HG02588 (cell line): ENCODE measurements around the gene MUC5AC.
"Not testable (repeated sequence)": the region's sequence is repeated elsewhere in the genome, so short reads cannot be mapped to it uniquely, and the experiment has no call there.

Experiments
- ATAC-seq: cut with Tn5 transposase; IDR thresholded peaks from one replicate; pipeline ENCODE4 v1.9.1; 2021; ENCODE audit warnings: mild to moderate bottlenecking, moderate library complexity; ENCODE audit not compliant: unreplicated experiment

Gene MUC5AC

DNA sequence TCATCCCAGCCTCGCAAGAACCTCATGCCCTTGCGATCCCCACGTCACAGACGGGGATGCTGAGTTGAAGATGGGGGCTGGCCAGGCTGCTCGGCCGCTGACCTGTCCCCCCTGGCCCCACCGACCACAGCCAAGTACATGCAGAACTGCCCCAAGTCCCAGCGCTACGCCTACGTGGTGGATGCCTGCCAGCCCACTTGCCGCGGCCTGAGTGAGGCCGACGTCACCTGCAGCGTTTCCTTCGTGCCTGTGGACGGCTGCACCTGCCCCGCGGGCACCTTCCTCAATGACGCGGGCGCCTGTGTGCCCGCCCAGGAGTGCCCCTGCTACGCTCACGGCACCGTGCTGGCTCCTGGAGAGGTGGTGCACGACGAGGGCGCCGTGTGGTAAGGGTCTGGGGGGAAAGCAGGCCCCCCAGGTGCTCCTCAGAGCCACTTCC is 75.1 kb downstream of the MUC5AC start:
- no peak for ATAC-seq

DNA sequence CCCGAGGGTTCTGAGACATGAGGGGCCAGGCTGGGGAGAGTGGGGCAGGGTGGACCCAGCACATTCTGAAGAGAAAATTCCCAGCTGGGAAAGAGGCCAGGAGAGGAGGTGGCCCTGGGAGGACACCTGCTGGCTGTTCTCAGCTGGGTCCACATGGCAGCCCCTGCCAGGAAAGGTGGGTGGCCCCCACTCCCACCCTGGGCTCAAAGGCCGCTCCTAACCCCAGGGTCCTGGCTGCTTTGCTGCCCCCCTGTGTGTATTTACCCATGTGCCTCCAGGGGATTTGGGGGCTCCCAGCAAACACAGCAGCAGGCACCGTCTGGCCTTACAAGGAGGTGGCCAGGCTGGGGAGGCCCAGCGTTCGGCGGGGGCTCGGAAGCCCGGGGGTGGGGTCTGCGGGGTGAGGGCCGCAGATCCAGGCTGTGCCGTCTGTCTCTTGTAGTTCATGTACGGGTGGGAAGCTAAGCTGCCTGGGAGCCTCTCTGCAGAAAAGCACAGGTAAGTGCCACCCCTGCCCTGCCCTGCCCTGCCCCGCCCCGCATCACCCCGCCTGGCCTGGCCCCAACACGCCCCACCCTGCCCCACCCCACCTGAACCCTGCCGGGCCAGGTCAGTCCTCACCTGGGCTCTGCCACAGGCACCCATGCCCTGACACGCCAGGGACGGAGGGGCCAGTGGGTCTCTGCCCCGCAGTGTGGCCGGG is 75.7 kb downstream of the MUC5AC start:
- no peak for ATAC-seq

DNA sequence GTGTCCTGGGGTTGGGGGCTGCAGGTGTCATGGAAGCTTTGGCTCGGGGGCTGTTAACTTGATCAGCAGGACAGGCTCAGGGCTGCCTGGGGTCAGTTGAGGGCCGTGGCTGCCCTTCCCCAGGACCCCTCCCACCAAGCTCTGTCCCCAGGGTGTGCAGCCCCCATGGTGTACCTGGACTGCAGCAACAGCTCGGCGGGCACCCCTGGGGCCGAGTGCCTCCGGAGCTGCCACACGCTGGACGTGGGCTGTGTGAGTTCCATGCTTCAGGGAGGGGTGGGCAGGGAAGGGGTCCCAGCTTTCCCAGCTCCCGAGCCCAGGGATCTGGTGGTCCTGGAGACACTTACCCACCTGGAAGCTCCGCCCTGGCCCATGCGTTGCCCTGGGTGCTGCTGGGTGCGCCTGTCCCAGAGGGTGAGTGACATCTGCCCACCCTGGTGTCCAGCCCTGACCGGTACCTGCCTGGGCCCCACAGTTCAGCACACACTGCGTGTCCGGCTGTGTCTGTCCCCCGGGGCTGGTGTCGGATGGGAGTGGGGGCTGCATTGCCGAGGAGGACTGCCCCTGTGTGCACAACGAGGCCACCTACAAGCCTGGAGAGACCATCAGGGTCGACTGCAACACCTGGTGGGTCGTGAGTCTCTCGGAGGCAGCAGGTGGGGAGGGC is 76.4 kb downstream of the MUC5AC start:
- ATAC-seq: no peak

DNA sequence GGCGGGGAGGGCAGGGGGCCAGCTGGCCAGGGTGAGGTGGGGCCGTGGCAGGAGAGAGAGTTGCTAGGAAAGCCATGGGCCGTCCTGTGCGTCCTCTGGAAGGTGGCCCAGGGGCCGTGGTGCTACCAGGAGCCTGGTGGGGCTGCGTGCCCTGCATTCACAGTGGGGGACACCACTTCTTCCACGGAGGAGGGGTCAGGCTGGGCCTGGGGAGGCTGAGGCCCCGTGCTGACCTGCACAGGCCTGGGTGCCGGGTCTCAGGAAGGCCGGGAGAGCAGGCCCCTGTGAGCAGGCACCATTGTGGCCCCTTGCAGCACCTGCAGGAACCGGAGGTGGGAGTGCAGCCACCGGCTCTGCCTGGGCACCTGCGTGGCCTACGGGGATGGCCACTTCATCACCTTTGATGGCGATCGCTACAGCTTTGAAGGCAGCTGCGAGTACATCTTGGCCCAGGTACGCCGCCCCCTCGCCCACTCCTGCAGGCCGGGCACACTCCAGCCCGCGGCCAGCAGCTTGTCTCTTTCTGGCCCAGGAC is 77.1 kb downstream of the MUC5AC start:
- no peak for ATAC-seq

DNA sequence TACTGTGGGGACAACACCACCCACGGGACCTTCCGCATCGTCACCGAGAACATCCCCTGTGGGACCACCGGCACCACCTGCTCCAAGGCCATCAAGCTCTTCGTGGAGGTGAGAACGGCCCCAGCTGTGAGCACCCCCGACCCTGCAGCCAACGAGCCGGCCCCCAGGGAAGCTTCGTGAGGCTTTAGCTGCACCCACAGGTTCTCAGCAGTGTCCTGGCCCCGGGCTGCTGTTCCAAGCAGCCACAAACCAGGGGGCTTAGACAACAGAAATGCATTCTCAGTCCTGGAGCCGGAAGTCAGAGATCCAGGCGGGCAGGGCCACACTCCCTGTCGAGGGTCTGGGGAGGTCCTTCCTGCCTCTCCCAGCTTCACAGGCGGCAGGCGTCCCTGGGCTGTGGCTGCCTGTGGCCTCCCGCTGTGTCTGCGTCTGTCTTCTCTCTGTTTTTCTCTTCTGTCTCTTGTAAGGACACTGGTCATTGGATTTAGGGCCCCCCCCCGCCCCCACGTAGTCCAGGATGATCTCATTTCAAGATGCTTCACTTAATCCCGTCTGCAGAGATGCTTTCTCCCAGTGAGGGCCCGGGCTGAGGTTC is 77.7 kb downstream of the MUC5AC start:
- no peak for ATAC-seq

DNA sequence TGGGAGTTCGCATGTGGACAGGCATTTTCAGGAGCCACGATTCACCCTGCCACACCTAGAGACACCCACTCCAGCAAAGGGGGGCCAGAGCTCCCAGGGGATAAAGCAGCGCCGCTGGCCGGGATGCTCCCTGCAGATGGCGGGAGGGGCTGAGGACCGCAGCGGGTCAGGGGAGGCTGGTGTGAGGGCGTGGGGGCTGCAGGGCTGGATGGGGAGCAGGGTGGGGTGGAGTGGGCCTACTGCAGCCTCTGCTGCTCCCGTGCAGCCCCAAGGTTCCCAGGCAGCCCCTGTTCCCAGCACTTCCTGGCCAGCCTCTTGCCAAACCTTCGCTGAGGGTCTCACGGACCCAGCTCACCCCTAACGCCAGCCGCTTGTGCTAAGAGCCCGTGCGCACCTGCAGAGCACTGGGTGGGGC is 78.2 kb downstream of the MUC5AC start:
- no peak for ATAC-seq

DNA sequence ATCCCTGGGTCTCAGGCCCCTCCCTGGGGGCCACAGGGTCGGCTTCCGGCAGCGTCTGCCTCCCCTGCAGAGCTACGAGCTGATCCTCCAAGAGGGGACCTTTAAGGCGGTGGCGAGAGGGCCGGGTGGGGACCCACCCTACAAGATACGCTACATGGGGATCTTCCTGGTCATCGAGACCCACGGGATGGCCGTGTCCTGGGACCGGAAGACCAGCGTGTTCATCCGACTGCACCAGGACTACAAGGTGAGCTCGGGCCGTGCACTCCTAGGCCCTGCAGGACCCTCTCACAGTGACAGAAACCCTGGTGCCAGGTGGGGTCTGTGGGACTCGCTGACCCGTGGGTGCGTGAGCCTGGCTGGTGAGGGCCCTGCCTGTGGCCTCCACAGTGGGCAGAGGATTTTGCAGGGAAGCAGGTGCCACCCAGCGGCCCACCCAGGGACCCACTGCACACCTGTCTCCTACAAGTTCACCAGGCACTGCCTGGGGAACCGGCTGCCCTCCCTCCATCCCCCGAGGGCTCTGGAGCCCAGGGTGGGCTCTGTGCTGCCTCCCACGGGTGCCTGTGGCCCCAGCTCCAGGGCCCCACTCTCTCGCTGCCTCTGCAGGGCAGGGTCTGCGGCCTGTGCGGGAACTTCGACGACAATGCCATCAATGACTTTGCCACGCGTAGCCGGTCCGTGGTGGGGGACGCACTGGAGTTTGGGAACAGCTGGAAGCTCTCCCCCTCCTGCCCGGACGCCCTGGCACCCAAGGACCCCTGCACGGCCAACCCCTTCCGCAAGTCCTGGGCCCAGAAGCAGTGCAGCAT is 78.8 kb downstream of the MUC5AC start:
- ATAC-seq: no peak

DNA sequence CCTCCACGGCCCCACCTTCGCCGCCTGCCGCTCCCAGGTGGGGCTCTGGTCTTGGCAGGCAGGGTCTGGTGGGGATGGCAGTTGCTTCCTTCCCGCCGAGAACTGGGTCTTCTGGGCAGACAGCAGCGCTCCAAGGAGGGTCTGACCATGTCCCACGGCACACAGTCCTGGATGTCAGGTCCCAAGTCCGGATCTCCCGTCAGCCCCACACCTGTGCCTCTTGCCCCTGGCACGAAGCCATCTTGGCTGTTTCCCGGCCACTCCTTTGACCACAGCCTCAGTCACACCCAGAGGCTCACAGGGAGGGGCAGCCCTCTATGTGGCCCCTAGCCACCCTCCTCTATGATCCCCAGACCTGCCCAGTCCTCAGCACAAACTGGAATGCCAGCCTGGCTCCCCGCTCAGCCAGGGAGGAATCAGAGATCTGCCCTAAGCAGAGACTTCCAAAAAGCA is 79.4 kb downstream of the MUC5AC start:
- ATAC-seq: no peak

DNA sequence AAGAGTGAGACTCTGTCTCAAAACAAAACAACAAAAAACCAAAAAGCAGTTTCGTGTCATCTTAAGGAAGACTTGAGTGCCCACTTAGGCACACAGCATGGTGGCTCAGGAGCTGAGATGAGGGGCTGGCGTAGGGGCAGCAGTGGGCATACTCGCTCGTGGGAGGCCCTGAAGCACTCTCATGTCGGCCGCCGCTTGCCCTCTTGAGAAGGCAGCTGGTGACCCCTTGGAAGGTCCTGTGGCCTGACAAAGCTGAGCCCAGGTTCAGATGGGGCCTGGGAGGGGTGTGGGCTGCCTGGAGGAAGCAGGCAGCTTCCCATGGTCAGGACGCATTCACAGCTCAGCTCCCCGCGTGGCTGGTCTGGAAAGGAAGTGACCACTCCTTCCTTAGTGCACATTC is 80.1 kb downstream of the MUC5AC start:
- ATAC-seq: no peak

DNA sequence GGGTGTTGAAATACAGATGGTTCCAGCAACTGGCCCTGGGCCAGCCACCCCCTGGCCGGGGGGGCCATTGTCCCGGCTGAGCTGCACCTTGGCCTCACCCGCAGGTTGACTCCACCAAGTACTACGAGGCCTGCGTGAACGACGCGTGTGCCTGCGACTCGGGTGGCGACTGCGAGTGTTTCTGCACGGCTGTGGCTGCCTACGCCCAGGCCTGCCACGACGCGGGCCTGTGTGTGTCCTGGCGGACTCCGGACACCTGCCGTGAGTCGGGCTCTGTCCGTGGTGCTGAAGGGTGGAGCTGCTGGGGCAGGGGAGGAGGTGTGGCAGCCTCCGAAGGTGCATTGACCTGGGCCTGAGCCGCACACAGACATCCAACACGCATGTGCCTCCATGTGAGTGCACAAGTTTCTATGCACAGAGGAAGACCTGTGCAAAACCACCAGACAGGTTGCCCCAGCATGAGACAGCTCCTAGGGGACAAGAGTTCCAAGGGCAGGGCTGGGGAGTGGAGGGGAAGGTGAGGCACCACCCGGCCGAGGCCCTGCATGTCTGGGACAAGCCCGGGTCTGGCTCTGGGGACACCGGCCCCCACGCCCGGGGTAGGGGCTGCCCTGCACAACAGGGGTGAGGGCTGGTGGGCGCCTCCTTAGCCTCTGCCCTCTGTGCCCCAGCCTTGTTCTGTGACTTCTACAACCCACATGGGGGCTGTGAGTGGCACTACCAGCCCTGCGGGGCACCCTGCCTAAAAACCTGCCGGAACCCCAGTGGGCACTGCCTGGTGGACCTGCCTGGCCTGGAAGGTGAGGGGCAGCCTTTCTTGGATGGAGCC is 81.2 kb downstream of the MUC5AC start:
- ATAC-seq: no peak

DNA sequence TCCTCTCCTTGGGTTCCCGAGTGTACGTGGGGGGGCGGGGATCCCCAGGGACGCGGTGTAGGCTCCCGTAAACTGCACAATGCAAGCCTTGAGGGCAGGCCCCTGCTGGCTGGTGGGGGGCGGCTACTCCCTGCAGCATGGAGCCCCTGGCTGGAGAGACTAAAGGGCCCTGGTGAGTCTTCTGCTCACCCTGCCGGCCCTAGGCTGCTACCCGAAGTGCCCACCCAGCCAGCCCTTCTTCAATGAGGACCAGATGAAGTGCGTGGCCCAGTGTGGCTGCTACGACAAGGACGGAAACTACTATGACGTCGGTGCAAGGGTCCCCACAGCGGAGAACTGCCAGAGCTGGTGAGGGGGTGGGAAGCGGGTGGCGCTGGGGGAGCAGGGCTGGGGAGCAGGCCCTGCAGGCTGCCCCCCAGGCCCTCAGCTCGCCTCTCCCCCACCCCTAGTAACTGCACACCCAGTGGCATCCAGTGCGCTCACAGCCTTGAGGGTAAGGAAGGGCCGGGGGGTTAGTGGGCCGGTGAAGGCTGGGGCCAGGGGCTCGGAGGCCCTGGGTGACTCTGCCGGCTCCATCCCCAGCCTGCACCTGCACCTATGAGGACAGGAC is 81.9 kb downstream of the MUC5AC start:
- no peak for ATAC-seq

DNA sequence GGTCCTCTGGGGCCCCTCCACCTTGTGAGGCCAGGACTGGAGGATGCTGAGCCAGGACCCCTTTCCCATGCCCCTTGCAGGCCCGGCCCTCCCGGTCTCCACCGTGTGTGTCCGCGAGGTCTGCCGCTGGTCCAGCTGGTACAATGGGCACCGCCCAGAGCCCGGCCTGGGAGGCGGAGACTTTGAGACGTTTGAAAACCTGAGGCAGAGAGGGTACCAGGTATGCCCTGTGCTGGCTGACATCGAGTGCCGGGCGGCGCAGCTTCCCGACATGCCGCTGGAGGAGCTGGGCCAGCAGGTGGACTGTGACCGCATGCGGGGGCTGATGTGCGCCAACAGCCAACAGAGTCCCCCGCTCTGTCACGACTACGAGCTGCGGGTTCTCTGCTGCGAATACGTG is 83.0 kb downstream of the MUC5AC start:
- no peak for ATAC-seq

DNA sequence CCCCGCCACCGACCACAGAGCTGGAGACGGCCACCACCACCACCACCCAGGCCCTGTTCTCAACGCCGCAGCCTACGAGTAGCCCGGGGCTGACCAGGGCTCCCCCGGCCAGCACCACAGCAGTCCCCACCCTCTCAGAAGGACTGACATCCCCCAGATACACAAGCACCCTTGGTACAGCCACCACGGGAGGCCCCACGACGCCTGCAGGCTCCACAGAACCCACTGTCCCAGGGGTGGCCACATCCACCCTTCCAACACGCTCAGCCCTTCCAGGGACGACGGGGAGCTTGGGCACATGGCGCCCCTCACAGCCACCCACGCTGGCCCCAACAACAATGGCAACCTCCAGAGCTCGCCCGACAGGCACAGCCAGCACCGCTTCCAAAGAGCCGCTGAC is 84.0 kb downstream of the MUC5AC start:
- ATAC-seq: no peak

DNA sequence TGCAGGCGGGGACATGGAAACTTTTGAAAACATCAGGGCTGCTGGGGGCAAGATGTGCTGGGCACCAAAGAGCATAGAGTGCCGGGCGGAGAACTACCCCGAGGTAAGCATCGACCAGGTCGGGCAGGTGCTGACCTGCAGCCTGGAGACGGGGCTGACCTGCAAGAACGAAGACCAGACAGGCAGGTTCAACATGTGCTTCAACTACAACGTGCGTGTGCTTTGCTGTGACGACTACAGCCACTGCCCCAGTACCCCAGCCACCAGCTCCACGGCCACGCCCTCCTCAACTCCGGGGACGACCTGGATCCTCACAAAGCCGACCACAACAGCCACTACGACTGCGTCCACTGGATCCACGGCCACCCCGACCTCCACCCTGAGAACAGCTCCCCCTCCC is 84.5 kb downstream of the MUC5AC start:
- no peak for ATAC-seq

DNA sequence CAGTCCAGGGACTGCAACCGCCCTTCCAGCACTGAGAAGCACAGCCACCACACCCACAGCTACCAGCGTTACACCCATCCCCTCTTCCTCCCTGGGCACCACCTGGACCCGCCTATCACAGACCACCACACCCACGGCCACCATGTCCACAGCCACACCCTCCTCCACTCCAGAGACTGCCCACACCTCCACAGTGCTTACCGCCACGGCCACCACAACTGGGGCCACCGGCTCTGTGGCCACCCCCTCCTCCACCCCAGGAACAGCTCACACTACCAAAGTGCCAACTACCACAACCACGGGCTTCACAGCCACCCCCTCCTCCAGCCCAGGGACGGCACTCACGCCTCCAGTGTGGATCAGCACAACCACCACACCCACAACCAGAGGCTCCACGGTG is 85.0 kb downstream of the MUC5AC start:
- not testable (repeated sequence) for ATAC-seq

DNA sequence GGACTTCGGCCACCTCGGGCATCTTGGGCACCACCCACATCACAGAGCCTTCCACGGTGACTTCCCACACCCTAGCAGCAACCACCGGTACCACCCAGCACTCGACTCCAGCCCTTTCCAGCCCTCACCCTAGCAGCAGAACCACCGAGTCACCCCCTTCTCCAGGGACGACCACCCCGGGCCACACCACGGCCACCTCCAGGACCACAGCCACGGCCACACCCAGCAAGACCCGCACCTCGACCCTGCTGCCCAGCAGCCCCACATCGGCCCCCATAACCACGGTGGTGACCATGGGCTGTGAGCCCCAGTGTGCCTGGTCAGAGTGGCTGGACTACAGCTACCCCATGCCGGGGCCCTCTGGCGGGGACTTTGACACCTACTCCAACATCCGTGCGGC is 85.8 kb downstream of the MUC5AC start:
- not testable (repeated sequence) for ATAC-seq

DNA sequence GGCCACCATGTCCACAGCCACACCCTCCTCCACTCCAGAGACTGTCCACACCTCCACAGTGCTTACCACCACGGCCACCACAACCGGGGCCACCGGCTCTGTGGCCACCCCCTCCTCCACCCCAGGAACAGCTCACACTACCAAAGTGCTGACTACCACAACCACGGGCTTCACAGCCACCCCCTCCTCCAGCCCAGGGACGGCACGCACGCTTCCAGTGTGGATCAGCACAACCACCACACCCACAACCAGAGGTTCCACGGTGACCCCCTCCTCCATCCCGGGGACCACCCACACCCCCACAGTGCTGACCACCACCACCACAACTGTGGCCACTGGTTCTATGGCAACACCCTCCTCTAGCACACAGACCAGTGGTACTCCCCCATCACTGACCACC is 86.8 kb downstream of the MUC5AC start:
- ATAC-seq: not testable (repeated sequence)

DNA sequence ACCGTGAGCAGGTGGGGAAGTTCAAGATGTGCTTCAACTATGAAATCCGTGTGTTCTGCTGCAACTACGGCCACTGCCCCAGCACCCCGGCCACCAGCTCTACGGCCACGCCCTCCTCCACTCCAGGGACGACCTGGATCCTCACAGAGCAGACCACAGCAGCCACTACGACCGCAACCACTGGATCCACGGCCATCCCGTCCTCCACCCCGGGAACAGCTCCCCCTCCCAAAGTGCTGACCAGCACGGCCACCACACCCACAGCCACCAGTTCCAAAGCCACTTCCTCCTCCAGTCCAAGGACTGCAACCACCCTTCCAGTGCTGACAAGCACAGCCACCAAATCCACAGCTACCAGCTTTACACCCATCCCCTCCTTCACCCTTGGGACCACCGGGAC is 88.0 kb downstream of the MUC5AC start:
- ATAC-seq: not testable (repeated sequence)

DNA sequence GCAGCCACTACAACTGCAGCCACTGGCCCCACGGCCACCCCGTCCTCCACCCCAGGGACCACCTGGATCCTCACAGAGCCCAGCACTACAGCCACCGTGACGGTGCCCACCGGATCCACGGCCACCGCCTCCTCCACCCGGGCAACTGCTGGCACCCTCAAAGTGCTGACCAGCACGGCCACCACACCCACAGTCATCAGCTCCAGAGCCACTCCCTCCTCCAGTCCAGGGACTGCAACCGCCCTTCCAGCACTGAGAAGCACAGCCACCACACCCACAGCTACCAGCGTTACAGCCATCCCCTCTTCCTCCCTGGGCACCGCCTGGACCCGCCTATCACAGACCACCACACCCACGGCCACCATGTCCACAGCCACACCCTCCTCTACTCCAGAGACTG is 88.5 kb downstream of the MUC5AC start:
- not testable (repeated sequence) for ATAC-seq

DNA sequence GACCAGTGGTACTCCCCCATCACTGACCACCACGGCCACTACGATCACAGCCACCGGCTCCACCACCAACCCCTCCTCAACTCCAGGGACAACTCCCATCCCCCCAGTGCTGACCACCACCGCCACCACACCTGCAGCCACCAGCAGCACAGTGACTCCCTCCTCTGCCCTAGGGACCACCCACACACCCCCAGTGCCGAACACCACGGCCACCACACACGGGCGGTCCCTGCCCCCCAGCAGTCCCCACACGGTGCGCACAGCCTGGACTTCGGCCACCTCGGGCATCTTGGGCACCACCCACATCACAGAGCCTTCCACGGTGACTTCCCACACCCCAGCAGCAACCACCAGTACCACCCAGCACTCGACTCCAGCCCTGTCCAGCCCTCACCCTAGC is 89.3 kb downstream of the MUC5AC start:
- not testable (repeated sequence) for ATAC-seq
